Raji (cell line): ENCODE measurements around the gene CPED1.

Source experiments
- POLR2A ChIP-seq: IDR thresholded peaks from 2 replicates; pipeline ENCODE4 v1.6.1; 2011; ENCODE audit warnings: low read depth, low read length, control low read depth; ENCODE audit not compliant: insufficient read depth

The CPED1 gene

DNA sequence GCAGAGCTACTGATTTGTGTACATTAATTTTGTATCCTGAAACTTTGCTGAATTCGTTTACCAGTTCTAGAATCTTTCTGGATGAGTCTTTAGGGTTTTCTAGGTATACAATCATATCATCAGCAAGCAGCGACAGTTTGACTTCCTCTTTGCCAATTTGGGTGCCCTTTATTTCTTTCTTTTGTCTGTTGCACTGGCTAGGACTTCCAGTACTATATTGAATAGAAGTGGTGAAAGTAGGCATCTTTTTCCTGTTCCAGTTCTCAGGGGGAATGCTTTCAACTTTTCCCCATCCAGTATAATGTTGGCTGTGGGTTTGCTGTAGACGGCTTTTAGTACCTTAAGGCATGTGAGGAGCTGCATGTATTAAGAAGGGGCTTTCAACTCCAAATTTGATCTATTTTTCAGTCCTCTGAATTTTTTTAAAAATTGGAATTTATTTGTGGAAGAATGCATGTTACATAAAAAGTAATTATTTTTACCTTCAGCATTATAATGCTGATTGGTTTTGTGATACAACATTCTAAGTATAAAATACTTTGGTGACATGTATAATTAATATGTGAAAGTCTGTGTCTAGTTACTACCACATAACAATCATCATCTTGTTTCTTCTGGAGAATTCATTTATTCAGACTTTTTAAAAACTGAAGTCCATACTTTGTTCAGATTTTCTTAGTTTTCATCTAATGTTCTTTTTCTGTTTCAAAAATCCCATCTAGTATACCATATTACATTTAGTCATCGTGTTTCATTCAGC, 49.6 kb downstream of the CPED1 start:
- TF ChIP-seq POLR2A, result no peak

GRCh38 chr7:121038717-121039509, 50.4 kb downstream of the CPED1 start:
- no peak for TF ChIP-seq POLR2A

GRCh38 chr7:121039510-121039822, 51.0 kb downstream of the CPED1 start:
- no peak for TF ChIP-seq POLR2A

- TF ChIP-seq POLR2A, result no peak
Observed at GRCh38 chr7:121039994-121040393, 51.5 kb downstream of the CPED1 start.

GRCh38 chr7:121041516-121042148, 53.1 kb downstream of the CPED1 start:
- no peak for TF ChIP-seq POLR2A

- no peak for TF ChIP-seq POLR2A
Observed at GRCh38 chr7:121042195-121042594, 53.7 kb downstream of the CPED1 start.

DNA sequence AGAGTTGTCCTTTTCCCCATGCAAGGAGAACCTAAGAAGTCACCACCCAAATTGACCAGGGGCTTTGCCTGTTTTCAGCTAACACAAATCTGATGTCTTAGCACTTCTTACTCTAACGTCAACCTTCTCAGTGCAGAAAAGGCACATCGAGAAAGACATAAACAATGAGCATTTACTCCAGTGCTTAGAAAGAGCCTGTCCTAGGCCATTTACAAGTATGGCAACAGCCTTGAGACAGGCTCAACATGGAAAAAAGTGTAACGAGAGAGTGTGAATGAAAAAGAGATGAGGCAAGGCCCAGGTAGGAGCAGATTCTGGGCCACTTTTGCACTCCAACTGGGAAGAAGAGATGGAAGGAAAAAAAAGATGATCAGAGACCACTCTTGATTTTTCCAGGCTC, 54.4 kb downstream of the CPED1 start:
- no peak for TF ChIP-seq POLR2A

GRCh38 chr7:121043314-121044234, 55.1 kb downstream of the CPED1 start:
- TF ChIP-seq POLR2A, result no peak

DNA sequence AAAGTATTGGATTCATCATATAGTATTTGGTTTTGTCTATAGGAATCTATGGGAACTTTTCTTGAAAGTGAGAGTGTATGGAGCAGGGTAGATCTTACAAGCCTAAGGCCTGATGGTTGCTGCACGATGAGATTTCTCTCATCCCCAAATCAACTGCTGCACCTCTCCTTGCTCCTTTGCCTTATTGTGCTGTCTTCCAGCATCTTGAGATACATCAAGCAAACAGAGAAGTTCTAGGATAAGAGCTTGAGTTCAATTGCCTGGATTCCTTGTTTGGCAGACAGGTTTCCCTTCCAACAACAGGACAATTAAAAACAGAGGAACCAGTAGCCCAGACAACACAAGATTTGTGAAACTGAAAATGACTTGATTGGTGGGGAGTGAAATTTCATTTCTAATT, 56.6 kb downstream of the CPED1 start:
- no peak for TF ChIP-seq POLR2A

DNA sequence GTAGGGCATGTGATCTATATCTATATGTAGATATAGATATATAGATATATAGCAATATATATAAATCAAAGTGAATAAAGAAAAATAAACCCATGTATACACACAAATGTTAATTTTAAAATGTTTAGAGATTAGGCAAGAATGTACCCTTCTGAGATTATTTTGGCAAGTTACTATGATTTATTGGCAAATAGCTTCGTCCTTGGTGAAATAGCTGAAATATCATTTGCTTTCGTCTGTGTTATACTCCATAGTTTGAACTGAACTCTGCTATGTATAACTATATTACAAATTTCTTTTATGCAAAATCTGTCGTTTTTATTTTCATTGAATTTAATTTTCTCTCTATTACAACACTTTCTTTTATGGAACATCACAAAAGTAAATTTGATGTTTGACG, 57.5 kb downstream of the CPED1 start:
- no peak for TF ChIP-seq POLR2A

DNA sequence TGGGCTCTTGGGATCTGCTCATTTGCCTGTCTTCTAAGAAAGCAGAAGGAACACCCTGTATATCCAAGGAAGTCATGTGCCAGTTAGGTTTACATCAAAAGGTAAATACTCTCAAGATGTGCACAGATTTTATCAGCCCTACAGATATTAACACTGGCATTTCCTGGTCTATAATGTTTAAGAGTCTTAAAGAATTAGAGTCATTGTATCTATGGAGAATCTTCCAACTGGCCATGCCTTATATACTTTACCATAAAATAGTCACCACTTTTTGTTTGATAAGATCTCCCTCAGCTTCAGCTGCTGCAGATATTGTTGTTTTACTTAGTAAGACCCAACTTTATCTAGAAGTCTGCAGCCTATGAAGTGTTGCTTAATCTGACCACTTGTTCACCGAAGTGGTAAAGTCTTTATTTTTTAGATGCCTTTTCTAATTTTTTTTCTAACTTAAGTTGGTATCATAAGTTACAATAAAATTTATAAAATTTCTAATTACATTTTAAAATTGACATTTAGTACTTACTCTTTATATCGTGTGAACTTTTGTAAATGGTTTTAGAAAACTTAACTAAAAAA, 58.5 kb downstream of the CPED1 start:
- TF ChIP-seq POLR2A, result no peak

- no peak for TF ChIP-seq POLR2A
Observed at GRCh38 chr7:121048195-121048594, 59.7 kb downstream of the CPED1 start.

GRCh38 chr7:121049028-121049791, 60.7 kb downstream of the CPED1 start:
- TF ChIP-seq POLR2A, result no peak

- no peak for TF ChIP-seq POLR2A
Observed at GRCh38 chr7:121049897-121050296, 61.4 kb downstream of the CPED1 start.
